MCF 10A (cell line): ENCODE results near the gene NFX1. TPM values are rescaled to one million over a fixed set of nuclear protein-coding genes. Genes with fewer than 3 reads are reported as not detected.

ENCODE experiments used
- BruUV-seq: library from RNA; stranded (reverse); fragments of 400-500 nt; replicated peaks from 2 replicates; lab custom pipeline; 2021; lab: Mats Ljungman, UMichigan
- CTCF ChIA-PET: fragments of 300-600 bp; sonication (Branson Sonifier 250); formaldehyde crosslinking; extraction: SDS; loops from one replicate; lab custom pipeline; 2021; ENCODE audit warnings: antibody characterized with exemption, inconsistent platforms; lab: Yijun Ruan, JAX
- POLR2A ChIA-PET: fragments of 300-600, 350-650 bp; sonication (Branson Sonifier 250); formaldehyde crosslinking; extraction: SDS; loops from one replicate; lab custom pipeline; 2020; ENCODE audit warnings: antibody characterized with exemption, inconsistent platforms; lab: Yijun Ruan, JAX
- DNase-seq: peaks from one replicate; pipeline ENCODE4 v3.0.0-alpha.2; 2018; ENCODE audit not compliant: unreplicated experiment
- H3K27ac Mint-ChIP-seq: one replicate; pipeline ENCODE4 v1.8.0; 2022; ENCODE audit warnings: mild to moderate bottlenecking, low read depth, mixed read lengths; ENCODE audit not compliant: unreplicated experiment
- H3K27me3 Mint-ChIP-seq: one replicate; pipeline ENCODE4 v1.8.0; 2022; ENCODE audit warnings: mixed read lengths; ENCODE audit not compliant: insufficient read depth, unreplicated experiment
- H3K36me3 Mint-ChIP-seq: one replicate; pipeline ENCODE4 v1.8.0; 2022; ENCODE audit warnings: mild to moderate bottlenecking, moderate library complexity, mixed read lengths; ENCODE audit not compliant: insufficient read depth, unreplicated experiment
- H3K4me1 Mint-ChIP-seq: one replicate; pipeline ENCODE4 v1.8.0; 2022; ENCODE audit warnings: mixed read lengths; ENCODE audit not compliant: insufficient read depth, unreplicated experiment
- H3K4me3 Mint-ChIP-seq: one replicate; pipeline ENCODE4 v1.8.0; 2022; ENCODE audit warnings: mild to moderate bottlenecking, moderate library complexity, mixed read lengths; ENCODE audit not compliant: unreplicated experiment
- H3K9me3 Mint-ChIP-seq: one replicate; pipeline ENCODE4 v1.8.0; 2022; ENCODE audit warnings: mixed read lengths; ENCODE audit not compliant: unreplicated experiment
- intact Hi-C: fragments of 100-400 bp; cut with micrococcal nuclease; formaldehyde crosslinking; loops from 2 replicates; pipeline ENCODE4 v1.14.1; 2022
- total RNA-seq: library from RNA; stranded (reverse); gene quantifications from 2 replicates; pipeline ENCODE4 v1.2.3, GENCODE V29; 2022
- TF ChIP-seq, protein P1 (sequence below): fragments of 200-600 bp; IDR thresholded peaks from one replicate; pipeline ENCODE4 v1.8.0; 2022; ENCODE audit warnings: antibody characterized with exemption, mild to moderate bottlenecking; ENCODE audit not compliant: unreplicated experiment

The NFX1 gene
- total RNA-seq, 1 experiment from 2014 or later, result 78.5 TPM

DNA sequence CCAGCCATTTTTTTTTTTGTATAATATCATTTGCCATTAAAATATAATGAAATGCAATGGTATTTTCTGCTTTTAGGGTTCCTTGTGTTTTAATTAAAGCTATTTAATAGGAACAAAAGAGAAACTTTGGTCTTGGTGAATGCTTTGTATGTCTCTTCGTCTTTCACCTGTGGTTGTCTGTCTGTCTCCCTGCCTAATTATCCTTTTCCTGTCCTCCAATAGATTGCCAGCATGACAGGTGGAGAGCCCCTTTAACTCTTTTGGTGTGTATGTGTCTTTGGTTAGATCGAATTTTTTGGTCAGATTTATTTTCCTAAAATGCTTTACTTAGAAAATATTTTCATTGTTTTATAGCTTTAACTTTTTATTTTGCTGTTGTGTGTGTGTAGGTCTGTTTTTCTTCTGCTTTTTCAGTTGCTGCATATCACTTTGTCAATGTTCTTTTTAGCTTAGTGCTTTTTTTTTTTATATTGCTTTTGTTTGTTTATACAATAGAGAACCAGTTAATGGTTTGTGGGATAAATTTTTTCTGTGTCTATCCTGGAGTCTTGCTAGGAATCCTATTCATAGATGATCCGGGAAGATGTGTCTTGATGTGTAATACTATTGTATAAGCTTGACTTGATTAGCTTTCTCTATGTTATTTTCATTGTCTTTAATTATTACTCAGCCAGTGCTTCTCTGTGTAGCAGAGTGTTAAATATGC is 16.9 kb upstream of the NFX1 start:
- H3K4me1 Mint-ChIP-seq, result peaks cover 5% of the 10 kb centered on the region
- no peak overlapping the region for H3K4me3 Mint-ChIP-seq
- no peak for DNase-seq
- H3K27me3 Mint-ChIP-seq, result no peaks in the 10 kb centered on the region
- no TSS peak for BruUV-seq
- ChIA-PET POLR2A (interaction anchor here (0.7 to 2.1 kb wide), 4 partner anchors 11 to 234 kb away, joined by 3 to 7 read pairs (median 6); partner anchors contain the start of gene NFX1), CTCF (interaction anchor here (0.6 to 1.6 kb wide), 7 partner anchors 10 to 200 kb away, joined by 3 to 6 read pairs (median 4); partner anchors contain the start of gene AQP3)
- H3K36me3 Mint-ChIP-seq, result peaks cover 88% of the 10 kb centered on the region
- TF ChIP-seq, protein P1, sequence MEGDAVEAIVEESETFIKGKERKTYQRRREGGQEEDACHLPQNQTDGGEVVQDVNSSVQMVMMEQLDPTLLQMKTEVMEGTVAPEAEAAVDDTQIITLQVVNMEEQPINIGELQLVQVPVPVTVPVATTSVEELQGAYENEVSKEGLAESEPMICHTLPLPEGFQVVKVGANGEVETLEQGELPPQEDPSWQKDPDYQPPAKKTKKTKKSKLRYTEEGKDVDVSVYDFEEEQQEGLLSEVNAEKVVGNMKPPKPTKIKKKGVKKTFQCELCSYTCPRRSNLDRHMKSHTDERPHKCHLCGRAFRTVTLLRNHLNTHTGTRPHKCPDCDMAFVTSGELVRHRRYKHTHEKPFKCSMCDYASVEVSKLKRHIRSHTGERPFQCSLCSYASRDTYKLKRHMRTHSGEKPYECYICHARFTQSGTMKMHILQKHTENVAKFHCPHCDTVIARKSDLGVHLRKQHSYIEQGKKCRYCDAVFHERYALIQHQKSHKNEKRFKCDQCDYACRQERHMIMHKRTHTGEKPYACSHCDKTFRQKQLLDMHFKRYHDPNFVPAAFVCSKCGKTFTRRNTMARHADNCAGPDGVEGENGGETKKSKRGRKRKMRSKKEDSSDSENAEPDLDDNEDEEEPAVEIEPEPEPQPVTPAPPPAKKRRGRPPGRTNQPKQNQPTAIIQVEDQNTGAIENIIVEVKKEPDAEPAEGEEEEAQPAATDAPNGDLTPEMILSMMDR, result no peak
- intact Hi-C loops, result no loop called here
- H3K9me3 Mint-ChIP-seq, result no peaks in the 10 kb centered on the region
- peak overlapping the region; percentile 22 for H3K27ac Mint-ChIP-seq

DNA sequence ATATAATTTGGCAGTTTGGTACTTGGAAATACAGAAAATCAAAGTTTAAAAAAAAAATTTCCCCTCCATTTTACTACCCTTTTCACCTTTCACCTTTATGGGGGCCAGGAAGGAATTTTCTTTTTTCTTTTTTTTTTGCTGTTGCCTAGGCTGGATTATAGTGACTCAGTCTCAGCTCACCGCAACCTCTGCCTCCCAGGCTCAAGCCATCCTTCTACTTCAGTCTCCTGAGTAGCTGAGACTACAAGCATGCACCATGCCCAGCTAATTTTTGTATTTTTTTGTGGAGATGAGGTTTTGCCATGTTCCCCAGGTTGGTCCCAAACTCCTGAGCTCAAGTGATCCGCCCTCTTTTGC is 16.4 kb upstream of the NFX1 start:
- H3K27ac Mint-ChIP-seq, result no peak overlapping the region
- no peaks in the 10 kb centered on the region for H3K9me3 Mint-ChIP-seq
- no peaks in the 10 kb centered on the region for H3K27me3 Mint-ChIP-seq
- no TSS peak for BruUV-seq
- TF ChIP-seq, protein P1, result no peak
- H3K4me3 Mint-ChIP-seq, result no peak overlapping the region
- peaks cover 5% of the 10 kb centered on the region for H3K4me1 Mint-ChIP-seq
- no peak for DNase-seq
- intact Hi-C loops, result no loop called here
- H3K36me3 Mint-ChIP-seq, result peaks cover 93% of the 10 kb centered on the region
- POLR2A ChIA-PET, result interaction anchor here (0.7 to 2.1 kb wide), 3 partner anchors 10 to 235 kb away, joined by 3 to 7 read pairs (median 5); partner anchors contain the start of gene NFX1
- CTCF ChIA-PET, result interaction anchor here (0.6 to 1.6 kb wide), 6 partner anchors 9 to 355 kb away, joined by 3 to 6 read pairs (median 4); no protein-coding TSS in a partner anchor

DNA sequence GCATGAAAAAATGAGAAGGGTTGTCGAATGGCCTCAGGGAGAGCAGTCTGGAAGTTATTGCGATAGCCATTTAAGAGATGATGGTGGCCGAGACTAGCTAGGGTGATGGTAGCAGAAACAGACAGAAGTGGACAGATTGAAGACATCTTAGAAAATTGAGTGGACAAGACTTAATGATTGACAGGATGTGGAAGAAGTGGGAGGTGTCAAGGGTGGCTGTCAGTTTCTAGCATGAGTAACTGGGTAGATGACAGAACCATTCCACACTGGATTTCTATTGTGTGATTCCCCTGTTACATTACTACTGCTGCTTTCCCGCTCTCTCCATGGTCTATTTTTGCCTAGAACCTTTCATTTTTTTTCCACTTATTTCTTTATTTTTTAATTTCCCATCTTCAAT is 12.8 kb upstream of the NFX1 start:
- Mint-ChIP-seq H3K27ac (no peak overlapping the region), H3K4me1 (peaks cover 5% of the 10 kb centered on the region), H3K9me3 (no peaks in the 10 kb centered on the region), H3K36me3 (peaks cover 89% of the 10 kb centered on the region), H3K4me3 (no peak overlapping the region), H3K27me3 (no peaks in the 10 kb centered on the region)
- POLR2A ChIA-PET, result interaction anchor here (0.8 to 1.5 kb wide), 3 partner anchors 12 to 44 kb away, joined by 3 to 5 read pairs (median 3); partner anchors contain the start of gene NFX1
- CTCF ChIA-PET, result interaction anchor here (1.2 kb wide), 1 partner anchor 9 kb away, joined by 5 read pairs; no protein-coding TSS in a partner anchor
- no TSS peak for BruUV-seq
- no peak for DNase-seq
- intact Hi-C loops, result no loop called here
- TF ChIP-seq, protein P1, result no peak

DNA sequence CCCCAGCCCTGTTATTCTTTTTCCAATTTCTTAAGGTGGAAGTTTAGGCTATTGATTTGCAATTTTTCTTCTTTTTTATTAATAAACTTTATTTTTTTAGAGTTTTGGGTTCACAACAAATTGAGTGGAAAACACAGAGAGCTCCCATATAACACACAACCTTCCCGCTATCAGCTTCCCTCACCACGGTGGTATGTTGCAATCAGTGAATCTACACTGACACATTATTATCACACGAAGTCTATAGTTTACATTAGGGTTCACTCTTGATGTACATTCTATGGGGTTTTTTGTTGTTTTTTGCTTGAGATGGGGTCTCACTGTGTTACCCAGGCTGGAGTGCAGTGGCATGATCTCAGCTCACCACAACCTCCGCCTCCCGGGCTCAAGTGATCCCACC is 4.8 kb upstream of the NFX1 start:
- H3K4me1 Mint-ChIP-seq, result no peaks in the 10 kb centered on the region
- no peaks in the 10 kb centered on the region for H3K27me3 Mint-ChIP-seq
- no peaks in the 10 kb centered on the region for H3K9me3 Mint-ChIP-seq
- intact Hi-C loops, result loop anchor here (10.0 kb wide), 1 partner anchor 69 kb away; no protein-coding TSS in a partner anchor
- no peak overlapping the region for H3K4me3 Mint-ChIP-seq
- peaks cover 27% of the 10 kb centered on the region for H3K36me3 Mint-ChIP-seq
- no TSS peak for BruUV-seq
- ChIA-PET POLR2A (interaction anchor here (0.7 to 0.9 kb wide), 2 partner anchors 54 to 188 kb away, joined by 3 to 4 read pairs; partner anchors contain the start of gene NOL6), CTCF (interaction anchor here (0.7 to 1.8 kb wide), 4 partner anchors 12 to 187 kb away, joined by 4 to 7 read pairs (median 6); no protein-coding TSS in a partner anchor)
- no peak for DNase-seq
- H3K27ac Mint-ChIP-seq, result no peak overlapping the region
- TF ChIP-seq, protein P1, result no peak
